ENCODE measurements around the gene SZT2. TPM values are rescaled to one million over a fixed set of nuclear protein-coding genes. Genes with fewer than 3 reads are reported as not detected.
"Not testable (repeated sequence)": the region's sequence is repeated elsewhere in the genome, so short reads cannot be mapped to it uniquely, and the experiment has no call there.

The SZT2 gene
- polyA plus RNA-seq, 4 donors: 17.3 to 30.1 (median 21.7) TPM

DNA sequence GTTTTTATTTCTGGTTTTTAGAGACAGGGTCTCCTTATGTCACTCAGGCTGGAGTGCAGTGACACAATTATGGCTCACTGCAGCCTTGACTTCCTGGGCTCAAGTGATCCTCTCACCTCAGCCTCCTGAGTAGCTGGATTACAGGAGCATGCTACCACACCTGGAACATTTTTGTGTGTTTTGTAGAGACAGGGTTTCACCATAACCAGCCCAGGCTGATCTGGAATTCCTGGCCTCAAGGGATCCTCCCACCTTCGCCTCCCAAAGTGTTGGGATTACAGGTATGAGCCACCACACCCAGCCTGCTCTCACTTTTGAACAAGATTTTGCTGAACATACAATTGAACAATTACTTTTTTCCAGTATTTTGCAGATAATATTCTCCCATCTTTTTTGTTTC lies 88.0 kb downstream of the SZT2 start:
- no peak for DNase-seq (ENCODE audit: low read depth in 4 of 4, low spot score in 3 of 4)

DNA sequence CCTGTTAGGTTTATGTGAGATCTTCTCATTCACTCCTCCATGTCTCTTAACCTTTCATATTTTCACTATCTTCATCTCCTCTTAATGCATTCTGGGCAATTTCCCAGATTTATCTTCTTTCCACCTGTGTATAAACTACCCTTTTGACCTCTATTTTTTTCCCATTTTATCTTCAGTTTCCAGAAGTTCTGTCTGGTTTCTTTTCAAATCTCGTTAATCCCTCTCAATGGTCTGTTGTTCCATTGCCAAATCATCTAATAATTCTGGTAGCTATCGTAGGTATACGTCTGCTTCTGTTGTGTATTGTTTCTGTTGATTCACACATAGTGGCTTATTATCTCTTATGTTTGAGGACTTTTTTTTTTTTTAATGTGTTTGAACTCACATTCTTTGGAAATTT lies 89.7 kb downstream of the SZT2 start:
- no peak for DNase-seq (ENCODE audit: low read depth in 4 of 4, low spot score in 3 of 4)

- peak in 3 of 4 donors; percentile 7 to 12 (median 7) for DNase-seq (ENCODE audit: low read depth in 4 of 4, low spot score in 3 of 4)
Observed at GRCh38 chr1:43481491-43481890, 91.8 kb downstream of the SZT2 start.

GRCh38 chr1:43482215-43482614 lies 92.5 kb downstream of the SZT2 start:
- DNase-seq (ENCODE audit: low read depth in 4 of 4, low spot score in 3 of 4): no peak

- no peak for DNase-seq (ENCODE audit: low read depth in 4 of 4, low spot score in 3 of 4)
Observed at GRCh38 chr1:43484367-43484766, 94.7 kb downstream of the SZT2 start.

GRCh38 chr1:43488165-43488564 lies 98.5 kb downstream of the SZT2 start:
- no peak for DNase-seq (ENCODE audit: low read depth in 4 of 4, low spot score in 3 of 4)

- no peak for DNase-seq (ENCODE audit: low read depth in 4 of 4, low spot score in 3 of 4)
Observed at GRCh38 chr1:43491061-43491460, 101.4 kb downstream of the SZT2 start.

- DNase-seq (ENCODE audit: low read depth in 4 of 4, low spot score in 3 of 4): no peak
Observed at GRCh38 chr1:43492826-43493225, 103.1 kb downstream of the SZT2 start.

- no peak for DNase-seq (ENCODE audit: low read depth in 4 of 4, low spot score in 3 of 4)
Observed at GRCh38 chr1:43493661-43494450, 104.2 kb downstream of the SZT2 start.

DNA sequence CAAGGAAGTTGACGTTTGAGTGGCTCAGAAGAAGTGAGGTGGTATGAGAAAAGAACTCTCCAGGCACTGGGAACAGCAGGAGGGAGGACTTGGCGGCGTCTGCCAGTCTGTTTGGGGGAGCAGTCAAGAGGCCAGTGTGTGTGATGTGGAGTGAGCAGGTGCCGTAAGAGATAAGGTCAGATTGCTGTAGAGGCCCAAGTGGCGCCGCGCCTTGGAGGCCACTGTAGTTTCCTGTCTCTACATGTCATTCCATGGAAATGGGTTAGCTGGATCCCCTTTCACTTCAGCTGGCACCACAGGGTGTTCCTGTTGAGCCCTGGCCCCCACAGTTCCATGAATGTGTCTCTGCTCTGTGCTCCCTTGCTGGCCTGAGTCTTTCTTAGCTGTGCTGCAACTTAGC lies 105.5 kb downstream of the SZT2 start:
- DNase-seq (ENCODE audit: low read depth in 4 of 4, low spot score in 3 of 4): no peak

GRCh38 chr1:43499898-43500297 lies 110.2 kb downstream of the SZT2 start:
- DNase-seq (ENCODE audit: low read depth in 4 of 4, low spot score in 3 of 4): no peak

- not testable (repeated sequence) for DNase-seq (ENCODE audit: low read depth in 4 of 4, low spot score in 3 of 4)
Observed at GRCh38 chr1:43501806-43502205, 112.1 kb downstream of the SZT2 start.

DNA sequence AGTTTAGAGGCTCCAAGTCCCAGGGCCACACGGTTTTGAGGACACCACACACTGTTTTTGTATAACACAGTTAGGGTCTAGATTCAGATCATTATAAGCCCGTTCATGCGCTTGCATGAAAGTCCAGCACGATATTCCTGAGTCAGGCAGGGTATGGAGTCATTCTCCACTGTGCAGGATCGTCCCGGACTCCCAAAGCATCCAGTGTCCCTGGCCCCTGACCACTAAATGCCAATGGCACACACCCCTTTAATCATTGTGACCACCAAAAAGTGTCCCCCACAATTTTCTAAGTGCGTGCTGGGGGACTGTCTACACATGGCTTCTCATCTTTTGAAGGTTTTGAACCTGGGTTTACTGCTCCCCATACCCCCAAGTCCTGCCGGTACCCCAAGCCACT lies 113.8 kb downstream of the SZT2 start:
- no peak for DNase-seq (ENCODE audit: low read depth in 4 of 4, low spot score in 3 of 4)

Other genes starting within 250 kb of the SZT2 start
- gene EBNA1BP2, start 217.6 kb upstream of the SZT2 start, polyA plus RNA-seq (ENCODE audit: insufficient read length in 4 of 4): 10 to 100 TPM; 37.9 to 77.3 (median 74.4) TPM
- gene CFAP57, start 217.6 kb upstream of the SZT2 start, polyA plus RNA-seq (ENCODE audit: insufficient read length in 4 of 4): 1 to 10 TPM in 3 of 4 donors, under 1 TPM in 1; 0.29 to 4.1 (median 3.9) TPM
- gene TMEM125, start 119.9 kb upstream of the SZT2 start, polyA plus RNA-seq (ENCODE audit: insufficient read length in 4 of 4): 10 to 100 TPM in 3 of 4 donors, under 1 TPM in 1; 0.66 to 19.1 (median 13.1) TPM
- 10 to 100 TPM in 3 of 4 donors, under 1 TPM in 1; 0.72 to 27.8 (median 21.6) TPM for gene C1orf210, start 104.3 kb upstream of the SZT2 start, polyA plus RNA-seq (ENCODE audit: insufficient read length in 4 of 4)
- 10 to 100 TPM; 31.5 to 57.9 (median 48.6) TPM for gene TIE1, start 88.9 kb upstream of the SZT2 start, polyA plus RNA-seq (ENCODE audit: insufficient read length in 4 of 4)
- gene MPL, start 52.1 kb upstream of the SZT2 start, polyA plus RNA-seq (ENCODE audit: insufficient read length in 4 of 4): under 1 TPM; 0.55 to 0.72 (median 0.62) TPM
- 10 to 100 TPM; 33.2 to 42.0 (median 35.0) TPM for gene CDC20, start 30.9 kb upstream of the SZT2 start, polyA plus RNA-seq (ENCODE audit: insufficient read length in 4 of 4)
- 10 to 100 TPM; 45.2 to 87.2 (median 80.5) TPM for gene ELOVL1, start 21.9 kb upstream of the SZT2 start, polyA plus RNA-seq (ENCODE audit: insufficient read length in 4 of 4)
- 10 to 100 TPM; 38.4 to 40.9 (median 40.1) TPM for gene MED8, start 99 bp upstream of the SZT2 start, polyA plus RNA-seq (ENCODE audit: insufficient read length in 4 of 4)
- 10 to 100 TPM; 32.7 to 54.1 (median 38.6) TPM for gene HYI, start 64.0 kb downstream of the SZT2 start, polyA plus RNA-seq (ENCODE audit: insufficient read length in 4 of 4)
- 100 to 1,000 TPM; 100 to 253 (median 200) TPM for gene PTPRF, start 141.0 kb downstream of the SZT2 start, polyA plus RNA-seq (ENCODE audit: insufficient read length in 4 of 4)

Measured in left renal pelvis (tissue), 4 donors.